ENCODE results near the gene FITM1.
"Not testable (repeated sequence)": the region's sequence is repeated elsewhere in the genome, so short reads cannot be mapped to it uniquely, and the experiment has no call there.

The FITM1 gene

DNA sequence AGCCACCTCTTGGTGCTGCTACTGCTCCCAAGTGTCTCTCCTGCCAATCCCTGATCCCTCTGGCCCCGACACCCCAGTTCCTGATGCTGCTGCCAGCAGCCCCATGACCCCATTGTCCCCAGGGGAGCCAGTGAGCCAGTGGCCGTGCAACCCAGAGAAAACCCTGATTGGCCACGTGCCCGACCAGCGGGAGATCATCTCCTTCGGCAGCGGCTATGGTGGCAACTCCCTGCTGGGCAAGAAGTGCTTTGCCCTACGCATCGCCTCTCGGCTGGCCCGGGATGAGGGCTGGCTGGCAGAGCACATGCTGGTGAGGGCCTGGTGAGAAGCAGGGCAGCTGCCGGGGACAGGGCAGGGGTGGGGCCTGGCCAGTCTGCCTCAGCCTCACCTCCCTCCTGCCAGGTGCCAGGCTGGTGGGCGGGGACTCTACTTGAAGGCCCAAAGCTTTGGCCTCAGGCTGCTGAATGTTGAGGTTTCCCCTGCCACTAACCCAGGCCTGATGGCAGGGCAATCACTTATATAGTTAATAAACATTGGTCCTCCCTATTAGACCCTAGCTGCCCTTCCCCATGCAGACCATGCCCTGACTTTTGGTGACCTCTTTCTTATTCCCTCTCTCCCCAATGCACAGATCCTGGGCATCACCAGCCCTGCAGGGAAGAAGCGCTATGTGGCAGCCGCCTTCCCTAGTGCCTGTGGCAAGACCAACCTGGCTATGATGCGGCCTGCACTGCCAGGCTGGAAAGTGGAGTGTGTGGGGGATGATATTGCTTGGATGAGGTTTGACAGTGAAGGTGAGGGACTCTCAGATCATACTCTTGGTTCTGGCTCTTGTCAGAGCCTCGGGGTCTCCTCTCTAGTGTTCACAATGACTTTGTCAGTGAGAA, 31.3 kb upstream of the FITM1 start:
- no peak for DNase-seq

DNA sequence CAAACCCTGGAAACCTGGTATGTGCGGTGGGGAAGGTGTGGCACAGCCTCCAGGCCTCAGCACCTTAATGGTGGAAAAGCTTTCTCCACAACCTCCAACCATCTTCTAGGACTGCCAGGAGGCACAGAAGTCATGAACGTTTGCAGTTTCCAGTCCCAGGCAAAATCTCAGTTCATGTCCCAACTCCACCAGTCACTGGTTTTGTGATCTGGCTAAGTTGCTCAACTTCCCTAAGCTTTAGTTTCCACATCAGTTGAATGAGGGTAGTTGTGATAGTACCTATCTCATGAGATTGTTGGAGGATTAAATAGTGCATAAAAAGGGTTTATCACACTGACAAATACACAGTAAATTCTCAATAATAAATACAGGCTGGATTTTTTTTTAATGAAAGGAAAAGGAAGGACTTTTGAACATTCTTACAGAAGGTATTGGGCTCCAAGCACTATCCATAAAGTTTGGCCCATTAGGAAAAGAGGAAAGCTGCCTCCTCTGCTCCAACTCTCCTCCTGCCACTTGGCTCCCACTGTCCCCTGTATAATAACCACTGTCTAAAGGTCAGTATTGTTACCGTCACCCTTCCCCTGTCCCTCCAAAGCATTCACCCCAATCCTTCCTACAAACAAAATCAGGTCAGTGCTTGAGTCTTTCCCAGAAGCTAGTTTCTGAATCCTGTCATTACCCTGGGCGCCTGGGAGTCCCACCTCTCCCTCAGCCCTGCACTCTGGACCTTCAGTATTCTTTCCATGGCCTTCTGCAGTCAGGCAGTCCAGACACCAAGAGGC, 30.1 kb upstream of the FITM1 start:
- no peak for DNase-seq

DNA sequence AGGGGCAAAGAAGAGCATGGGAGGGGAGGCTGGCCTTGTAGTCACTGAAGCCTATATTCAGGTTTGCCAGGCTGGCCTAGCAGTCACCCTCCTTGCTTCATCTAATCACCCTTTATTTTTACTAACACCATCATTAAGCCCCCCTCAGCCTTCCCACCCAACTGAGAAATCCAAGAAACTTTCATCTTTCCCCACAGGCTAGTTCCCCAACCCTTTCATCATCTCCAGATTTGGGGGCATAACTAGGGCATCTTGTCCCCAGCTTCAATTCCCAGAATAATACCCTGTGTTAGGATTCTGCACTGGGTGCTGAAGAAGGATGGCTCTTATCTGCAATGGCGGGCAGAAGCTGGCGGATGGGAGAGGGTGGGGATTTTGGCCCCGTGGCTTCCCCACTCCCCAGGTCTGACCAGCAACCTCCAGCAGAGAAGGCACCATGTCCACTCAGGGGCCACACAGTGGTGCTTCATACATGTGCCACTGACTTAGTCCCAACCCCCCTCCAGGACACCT, 29.4 kb upstream of the FITM1 start:
- no peak for DNase-seq

DNA sequence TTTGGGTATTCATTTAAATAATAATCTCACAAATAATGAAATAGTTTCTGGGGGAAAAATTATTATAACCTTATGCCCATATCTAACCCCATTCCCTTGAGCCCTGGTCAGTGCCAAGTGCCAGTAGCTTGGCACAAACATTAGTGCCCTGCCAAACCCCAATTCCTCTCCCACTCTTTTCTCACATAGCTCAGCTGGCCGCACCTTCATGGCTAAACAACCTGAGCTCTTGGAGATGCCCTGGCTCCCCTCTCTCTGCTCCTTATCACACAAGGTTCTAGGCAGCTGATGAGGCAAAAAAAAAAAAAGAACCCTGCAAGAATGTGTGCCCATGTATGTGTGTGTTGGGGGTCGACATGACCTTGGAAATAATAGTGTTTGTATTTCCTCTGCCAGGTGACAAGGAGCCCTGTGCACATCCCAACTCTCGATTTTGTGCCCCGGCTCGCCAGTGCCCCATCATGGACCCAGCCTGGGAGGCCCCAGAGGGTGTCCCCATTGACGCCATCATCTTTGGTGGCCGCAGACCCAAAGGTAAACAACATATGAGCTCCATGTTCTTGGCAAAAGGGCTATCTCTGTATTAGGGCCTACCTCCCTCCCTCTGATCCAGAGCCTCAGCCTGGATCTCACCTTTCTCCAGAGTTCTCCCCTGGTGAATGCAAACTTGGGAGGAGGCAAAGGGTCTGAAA, 28.0 kb upstream of the FITM1 start:
- no peak for DNase-seq

DNA sequence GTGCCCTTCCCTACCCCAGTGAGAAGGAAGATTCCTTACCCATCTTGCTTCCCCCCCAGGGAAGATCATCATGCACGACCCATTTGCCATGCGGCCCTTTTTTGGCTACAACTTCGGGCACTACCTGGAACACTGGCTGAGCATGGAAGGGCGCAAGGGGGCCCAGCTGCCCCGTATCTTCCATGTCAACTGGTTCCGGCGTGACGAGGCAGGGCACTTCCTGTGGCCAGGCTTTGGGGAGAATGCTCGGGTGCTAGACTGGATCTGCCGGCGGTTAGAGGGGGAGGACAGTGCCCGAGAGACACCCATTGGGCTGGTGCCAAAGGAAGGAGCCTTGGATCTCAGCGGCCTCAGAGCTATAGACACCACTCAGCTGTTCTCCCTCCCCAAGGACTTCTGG, 27.0 kb upstream of the FITM1 start:
- no peak for DNase-seq

DNA sequence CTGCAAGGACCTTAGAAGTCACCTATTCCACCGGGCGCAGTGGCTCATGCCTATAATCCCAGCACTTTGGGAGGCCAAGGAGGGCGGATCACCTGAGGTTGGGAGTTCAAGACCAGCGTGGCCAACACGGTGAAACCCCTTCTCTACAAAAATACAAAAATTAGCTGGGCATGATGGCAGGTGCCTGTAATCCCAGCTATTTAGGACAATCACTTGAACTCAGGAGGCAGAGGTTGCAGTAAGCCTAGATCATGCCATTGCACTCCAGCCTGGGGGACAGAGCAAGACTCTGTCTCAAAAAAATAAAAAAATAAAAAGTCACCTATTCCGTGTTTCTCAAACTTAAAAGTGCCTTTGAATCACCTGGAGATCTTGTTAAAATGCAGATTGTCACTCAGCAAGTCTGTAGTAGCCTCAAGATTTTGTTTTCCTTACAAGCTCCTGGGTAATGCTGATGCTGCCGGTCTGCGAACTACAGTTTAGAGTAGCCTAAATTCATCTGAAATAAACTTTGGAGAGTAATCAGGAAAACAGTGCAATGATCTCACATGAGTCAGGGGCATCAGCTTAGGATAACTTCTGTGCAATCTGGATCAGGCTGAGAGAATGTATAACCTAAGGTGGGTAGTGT, 24.7 kb upstream of the FITM1 start:
- not testable (repeated sequence) for DNase-seq

DNA sequence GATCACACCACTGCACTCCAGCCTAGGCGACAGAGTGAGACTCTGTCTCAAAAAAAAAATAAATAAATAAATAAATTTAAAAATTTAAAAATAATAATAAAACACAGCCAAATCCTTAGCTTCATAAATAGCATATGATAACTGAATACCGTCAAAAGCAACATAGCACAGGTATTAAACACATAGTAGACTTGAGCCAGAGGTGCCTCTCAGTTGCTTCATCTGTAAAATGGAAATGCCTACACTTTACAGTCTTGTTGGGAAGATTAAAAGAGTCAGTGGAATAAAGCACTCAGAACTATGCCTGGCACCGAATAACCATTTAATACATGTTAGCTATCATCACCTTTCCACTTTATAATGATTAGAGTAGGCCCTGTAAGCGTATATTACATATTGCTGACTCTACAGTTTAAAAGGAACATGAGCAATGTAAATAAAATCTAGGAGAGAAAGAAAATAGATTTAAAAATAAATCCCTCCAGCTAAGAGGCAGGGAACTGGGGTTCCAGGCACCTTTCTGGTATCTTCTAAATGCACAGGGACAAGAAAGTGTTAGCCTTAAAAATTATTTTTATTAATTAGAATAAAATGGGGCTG, 23.7 kb upstream of the FITM1 start:
- DNase-seq: no peak

DNA sequence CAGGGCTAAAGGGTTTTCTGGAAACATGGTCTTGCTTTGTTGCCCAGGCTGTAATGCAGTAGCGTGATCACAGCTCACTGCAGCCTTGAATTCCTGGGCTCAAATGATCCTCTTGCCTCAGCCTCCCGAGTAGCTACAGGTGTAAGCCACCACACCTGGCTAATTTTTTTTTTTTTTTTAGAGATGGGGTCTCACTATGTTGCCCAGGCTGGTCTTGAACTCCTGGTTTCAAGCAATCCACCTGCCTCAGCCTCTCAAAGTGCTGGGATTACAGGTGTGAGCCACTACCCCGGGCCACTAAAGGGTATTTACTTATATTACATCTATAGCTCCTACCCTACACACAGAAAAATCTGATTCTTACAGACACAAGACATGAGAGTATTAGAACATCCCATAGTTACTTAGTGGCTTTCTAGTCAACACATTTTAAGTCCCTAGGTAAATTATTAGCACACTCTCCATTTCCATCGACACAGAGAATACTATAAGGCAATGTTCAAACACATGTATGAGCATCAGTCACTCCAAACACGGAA, 22.1 kb upstream of the FITM1 start:
- no peak for DNase-seq

DNA sequence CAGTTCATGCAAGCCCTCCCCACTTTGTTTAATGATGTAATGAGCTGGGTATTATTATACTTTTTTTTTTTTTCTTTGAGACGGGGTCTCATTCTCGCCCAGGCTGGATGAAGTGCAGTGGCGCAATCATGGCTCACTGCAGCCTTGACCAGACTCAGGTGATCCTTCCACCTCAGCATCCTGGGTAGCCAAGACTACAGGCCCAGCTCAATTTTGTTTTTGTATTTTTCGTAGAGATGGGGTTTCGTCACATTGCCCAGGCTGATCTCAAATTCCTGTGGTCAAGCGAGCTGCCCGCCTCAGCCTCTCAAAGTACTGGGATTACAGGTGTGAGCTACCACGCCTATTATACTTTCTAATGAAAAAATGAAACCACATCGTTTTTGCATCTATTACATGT, 20.4 kb upstream of the FITM1 start:
- DNase-seq: no peak

DNA sequence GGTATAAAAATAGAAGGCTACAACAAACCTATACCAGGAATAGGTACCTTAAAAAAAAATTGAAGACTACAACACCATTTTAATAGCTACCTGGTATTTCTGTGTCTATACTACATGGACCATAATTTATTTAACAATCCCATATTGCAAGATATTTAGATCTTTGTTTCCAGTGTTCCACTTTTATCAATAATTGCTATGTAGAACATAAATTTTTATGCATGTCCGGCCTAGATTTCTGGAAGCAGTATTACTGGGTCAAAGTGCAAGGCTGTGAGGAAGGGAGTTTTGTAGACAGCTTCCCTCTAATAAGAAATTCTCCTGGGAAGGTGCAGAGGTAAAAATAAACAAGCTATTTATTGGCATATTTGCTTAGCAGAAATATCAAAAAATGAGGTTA, 19.9 kb upstream of the FITM1 start:
- no peak for DNase-seq

DNA sequence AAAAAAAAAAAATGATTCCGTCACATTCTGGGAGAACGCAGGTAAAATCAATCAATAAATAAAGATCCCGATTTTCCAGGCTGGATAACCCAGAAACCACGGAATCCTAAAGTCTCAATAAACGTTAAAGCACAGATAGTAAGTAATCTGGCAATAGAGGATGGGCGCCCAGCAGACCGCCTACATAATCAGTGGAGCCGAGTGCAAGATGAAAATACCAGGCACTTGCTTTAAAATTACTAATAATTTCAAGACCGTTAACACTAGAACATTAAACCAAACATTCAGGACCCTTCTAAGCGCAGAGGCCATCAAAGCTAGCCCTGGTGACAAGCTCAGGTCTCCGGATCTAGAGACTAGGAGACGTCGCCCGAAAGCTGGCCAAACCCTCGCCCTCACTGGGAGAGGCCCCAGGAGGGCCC, 17.1 kb upstream of the FITM1 start:
- DNase-seq: no peak

DNA sequence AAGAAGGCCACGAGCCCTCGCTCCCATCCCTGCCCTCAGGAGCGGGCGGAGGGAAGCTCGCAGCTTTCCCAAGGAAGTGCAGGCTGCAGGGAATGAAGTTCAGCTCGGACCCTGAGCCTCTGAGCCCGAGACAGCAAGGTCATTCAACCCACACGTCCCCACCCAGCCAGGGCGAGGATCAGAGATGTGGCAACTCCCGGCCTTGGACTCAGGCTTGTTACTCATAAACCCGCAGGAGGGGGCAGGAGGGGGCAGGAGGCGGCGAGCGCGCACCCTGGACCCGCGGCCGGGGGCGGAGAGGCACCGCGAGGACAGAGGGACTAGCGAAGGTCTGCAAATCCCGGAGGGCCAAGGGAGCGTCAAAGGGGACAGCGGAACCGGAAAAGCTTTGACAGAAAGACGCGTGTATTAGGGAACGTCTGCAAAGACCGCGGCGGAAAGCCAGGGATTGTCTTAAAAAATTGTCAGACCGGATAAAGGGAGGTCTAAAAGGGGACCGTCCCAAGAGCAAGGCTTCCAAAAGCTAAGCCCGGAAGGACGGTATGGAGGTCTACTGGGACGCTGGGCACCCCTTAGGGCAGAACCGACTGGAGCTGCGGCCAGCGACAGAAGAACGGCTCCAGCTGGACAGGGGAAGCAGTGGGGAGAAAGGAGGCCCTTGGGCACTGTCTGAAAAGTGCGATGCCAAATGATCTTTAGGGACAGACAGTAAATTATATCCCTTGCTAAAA, 16.5 kb upstream of the FITM1 start:
- peak; percentile 86 for DNase-seq

DNA sequence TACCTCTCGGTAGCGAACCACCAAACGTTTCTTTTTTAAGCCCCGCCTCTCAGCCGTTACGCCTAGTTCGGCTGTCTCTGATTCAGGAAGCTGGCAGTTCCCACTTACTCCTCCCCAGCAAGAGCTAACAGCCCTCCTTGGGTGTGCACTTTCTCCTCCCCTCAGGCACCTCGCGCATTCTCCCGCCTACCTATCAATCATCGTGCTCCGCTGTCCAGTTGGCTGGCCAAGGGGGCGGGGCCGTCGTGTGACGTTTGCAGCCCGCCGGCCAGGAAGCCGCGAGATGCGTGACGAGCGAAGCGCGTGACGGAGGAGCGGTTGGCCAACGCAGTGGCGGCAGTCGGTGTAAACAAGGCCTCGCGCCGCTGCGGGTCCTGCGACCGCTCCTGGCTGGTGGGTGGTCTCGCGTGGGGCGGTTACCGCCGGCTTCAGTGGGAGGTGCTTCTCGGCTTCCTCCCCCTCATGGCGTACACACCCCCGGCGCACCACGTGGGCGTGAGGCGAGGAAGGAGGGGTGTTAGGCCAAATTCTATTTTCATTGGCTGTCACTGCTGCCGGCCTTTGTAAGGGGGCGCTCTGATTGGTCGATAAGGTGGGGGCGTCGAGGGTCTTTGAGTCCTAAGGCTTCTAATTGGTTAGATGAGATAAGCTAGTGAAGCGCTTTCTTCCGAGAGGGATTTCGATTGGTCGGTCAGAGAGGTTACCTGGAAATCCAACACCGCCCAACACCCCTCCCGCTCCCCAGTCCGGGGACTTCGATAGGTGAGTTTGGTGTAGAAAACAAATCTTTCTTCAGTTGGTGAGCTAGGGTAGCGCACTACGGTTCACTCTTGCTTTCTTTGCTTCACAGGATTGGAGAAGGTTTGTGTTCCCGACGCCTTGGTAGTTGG, 15.7 kb upstream of the FITM1 start, which contains the start of the genes DCAF11 and NRL:
DCAF11 (plus strand) TSS at position 246 of the 890 bp plus-strand sequence. CDS start 818 bp downstream, outside the sequence.
NRL (minus strand) TSS at position 418 of the 890 bp plus-strand sequence. CDS start 32,101 bp downstream, outside the sequence.
- peak; percentile 100 for DNase-seq

DNA sequence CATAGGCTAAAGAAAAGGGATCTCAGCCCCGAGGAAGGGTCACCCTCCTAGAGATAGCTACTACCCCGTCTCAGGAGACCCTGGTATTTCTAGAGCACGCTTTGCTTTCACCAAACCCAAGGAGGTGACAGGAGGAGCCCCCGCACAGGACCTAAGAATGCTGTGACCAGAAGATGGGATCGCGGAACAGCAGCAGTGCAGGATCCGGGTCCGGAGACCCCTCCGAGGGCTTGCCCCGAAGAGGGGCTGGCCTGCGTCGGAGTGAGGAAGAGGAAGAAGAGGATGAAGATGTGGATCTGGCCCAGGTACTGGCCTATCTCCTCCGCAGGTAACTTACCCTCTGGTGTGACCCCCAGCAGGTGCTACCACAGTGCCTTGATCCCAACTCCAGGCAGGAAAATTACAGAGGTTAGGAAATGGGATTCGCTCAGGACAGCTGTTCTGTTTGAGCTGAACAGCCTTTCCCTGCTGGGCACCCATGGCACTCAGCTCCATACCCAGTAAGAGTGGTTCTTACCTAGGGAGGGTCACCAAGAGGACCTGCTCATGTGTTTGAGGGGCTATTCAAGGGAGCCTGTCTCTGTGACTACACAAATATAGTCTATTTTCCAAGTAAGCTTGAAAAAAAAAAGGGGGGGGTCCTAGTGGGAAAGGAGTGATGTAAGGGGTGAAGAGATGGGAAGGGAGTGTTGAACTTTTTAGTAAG, 14.9 kb upstream of the FITM1 start:
- no peak for DNase-seq

DNA sequence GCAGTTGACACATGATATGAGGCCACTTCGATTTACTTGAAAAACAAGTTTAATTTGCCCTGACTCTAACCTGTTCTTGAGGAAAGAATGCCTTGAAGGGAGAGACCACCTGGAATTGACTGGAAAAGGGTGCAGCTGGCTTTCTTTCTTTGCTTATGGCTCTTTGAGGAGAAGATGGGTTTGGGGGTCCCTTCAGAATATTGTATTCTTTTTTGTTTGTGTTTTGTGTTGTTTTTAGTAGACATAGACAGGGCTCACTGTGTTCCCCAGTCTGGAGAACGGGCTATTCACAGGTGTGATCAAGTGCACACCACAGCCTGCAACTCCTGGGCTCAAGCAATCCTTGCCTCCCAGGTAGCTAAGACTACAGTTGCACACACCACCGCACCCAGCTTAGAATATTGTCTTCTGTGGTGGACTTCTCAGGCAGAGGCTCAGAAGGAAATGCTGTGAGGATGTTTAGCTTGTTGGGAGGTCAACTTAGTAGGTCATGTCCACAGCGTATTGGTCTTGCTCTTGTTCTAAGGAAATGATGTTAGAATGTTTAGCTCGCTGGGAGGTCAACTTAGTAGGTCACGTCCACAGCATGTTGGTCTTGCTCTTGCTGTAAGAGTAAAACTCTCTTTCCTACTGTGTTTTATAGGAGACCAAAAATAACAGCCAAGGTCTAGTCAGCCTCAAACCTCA, 14.2 kb upstream of the FITM1 start:
- no peak for DNase-seq

DNA sequence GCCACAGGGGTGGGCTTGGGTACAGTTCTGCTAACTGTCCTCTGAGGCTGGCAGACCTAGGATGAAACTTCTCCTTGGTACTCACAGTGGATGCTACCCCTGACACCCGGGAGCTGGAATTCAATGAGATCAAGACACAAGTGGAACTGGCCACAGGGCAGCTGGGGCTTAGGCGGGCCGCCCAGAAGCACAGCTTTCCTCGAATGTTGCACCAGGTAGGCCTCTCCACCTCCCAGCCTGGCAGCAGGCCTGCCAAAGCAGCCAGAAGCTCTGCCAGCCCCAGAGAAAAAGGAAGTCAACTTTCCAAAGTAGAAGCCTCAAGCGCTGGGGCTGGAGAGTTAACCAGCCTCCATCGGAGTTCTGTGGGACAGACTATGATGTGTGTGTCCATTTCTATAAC, 13.3 kb upstream of the FITM1 start:
- no peak for DNase-seq

DNA sequence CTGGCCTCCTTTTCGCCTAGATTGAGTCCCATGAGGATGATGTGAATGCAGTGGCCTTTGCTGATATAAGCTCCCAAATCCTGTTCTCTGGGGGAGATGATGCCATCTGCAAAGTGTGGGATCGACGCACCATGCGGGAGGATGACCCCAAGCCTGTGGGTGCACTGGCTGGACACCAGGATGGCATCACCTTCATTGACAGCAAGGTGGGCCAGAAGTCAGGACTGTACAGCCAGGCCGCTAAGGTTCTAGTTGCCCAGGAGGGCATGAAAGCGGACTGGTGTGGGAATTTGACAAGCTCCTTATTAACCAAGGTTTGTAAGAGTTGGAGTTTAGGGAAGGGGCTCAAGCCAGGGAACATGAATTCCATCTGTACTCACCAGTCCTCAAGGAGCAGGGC, 10.8 kb upstream of the FITM1 start:
- DNase-seq: no peak

DNA sequence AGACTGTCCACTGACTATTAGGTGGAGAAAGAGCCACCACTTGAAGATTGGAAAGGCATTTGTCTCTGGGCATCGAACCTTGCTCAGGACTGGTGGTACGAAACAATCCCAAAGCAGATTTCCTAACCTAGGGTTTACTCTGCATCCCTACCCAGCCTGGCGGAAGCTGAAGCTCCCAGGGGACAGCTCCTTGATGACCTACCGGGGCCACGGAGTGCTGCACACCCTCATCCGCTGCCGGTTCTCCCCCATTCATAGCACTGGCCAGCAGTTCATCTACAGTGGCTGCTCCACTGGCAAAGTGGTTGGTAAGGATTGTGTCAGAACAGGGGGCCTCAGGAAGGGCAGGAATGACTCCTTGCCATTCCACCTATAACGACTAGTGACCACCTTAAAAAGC, 9.2 kb upstream of the FITM1 start:
- DNase-seq: no peak

DNA sequence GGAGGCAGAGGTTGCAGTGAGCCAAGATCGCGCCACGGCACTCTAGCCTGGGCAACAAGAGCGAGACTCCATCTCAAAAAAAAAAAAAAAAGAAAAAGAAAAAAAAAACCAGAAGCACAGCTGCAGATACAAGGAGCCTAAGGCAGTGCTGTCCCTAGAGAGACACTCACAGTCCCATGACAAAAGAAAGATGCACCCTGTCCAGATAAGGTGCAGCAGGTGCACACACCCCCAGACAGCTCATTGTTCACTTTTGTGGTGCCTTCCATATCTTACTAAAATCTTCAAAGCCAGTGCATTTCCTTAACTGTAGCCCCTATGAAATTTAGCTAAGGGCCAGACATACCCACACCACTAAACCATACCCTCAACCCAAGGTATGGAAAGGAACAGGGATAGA, 8.0 kb upstream of the FITM1 start:
- no peak for DNase-seq
